ENCODE measurements around the gene COX6A2. TPM values are rescaled to one million over a fixed set of nuclear protein-coding genes. Genes with fewer than 3 reads are reported as not detected.

The COX6A2 gene
- total and polyA plus RNA-seq, 8 donors: 1.4 to 8.2 TPM; not detected in 6

DNA sequence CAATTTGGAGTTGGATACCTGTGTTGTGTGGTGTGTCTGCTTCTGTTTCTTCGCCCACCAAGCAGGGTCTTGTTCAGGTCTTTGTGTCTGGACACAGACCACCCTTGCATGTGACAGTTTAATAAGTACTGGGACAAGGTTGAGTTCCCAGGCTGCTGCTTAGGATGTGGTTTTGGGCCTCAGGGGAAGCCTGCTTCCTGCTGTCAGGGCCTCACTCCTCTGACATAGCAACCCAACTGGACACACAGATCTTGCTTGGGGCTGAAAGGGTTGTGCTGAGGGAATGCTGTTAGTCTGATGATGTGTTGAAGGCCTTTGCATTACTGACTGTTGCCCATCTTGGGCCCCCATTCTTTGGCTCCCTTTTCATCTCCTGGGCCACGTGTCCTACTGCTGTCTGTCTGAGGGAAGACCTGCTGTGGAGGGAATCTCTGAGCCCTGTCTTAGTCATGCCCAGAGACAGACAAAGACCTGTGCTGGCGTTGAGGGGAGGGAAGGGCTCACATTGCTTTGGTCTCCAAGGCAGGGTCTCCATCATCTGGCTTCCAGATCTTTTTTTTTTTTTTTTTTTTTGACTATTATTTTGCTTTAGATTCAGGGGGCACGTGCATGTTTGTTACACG is 39.1 kb upstream of the COX6A2 start:
- intact Hi-C loops (cut with DNase I; ENCODE audit: low total_unique reads): no loop called here
- Histone ChIP-seq H3K4me1 (peaks cover 6 to 16% (median 16%) of the 10 kb centered on the region in 4 donors), H3K9me3 (no peaks in the 10 kb centered on the region), H3K27ac (no peak overlapping the region), H3K4me3 (no peak overlapping the region), H3K27me3 (peaks cover 0 to 7% (median 0%) of the 10 kb centered on the region in 3 donors), H3K36me3 (peaks cover 38 to 52% (median 52%) of the 10 kb centered on the region in 4 donors)
- peak in 1 of 2 donors; percentile 10 for DNase-seq
- TF ChIP-seq, protein P1, sequence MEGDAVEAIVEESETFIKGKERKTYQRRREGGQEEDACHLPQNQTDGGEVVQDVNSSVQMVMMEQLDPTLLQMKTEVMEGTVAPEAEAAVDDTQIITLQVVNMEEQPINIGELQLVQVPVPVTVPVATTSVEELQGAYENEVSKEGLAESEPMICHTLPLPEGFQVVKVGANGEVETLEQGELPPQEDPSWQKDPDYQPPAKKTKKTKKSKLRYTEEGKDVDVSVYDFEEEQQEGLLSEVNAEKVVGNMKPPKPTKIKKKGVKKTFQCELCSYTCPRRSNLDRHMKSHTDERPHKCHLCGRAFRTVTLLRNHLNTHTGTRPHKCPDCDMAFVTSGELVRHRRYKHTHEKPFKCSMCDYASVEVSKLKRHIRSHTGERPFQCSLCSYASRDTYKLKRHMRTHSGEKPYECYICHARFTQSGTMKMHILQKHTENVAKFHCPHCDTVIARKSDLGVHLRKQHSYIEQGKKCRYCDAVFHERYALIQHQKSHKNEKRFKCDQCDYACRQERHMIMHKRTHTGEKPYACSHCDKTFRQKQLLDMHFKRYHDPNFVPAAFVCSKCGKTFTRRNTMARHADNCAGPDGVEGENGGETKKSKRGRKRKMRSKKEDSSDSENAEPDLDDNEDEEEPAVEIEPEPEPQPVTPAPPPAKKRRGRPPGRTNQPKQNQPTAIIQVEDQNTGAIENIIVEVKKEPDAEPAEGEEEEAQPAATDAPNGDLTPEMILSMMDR (IDR thresholded peaks at IDR 0.05): no peak
- TF ChIP-seq POLR2AphosphoS5 (IDR thresholded peaks at IDR 0.05): no peak
- no peak for TF ChIP-seq EP300 (IDR thresholded peaks at IDR 0.05)
- 82 to 95% (median 84%) methylated on average over 5 of the region's 5 CpGs for WGBS, 5 donors

DNA sequence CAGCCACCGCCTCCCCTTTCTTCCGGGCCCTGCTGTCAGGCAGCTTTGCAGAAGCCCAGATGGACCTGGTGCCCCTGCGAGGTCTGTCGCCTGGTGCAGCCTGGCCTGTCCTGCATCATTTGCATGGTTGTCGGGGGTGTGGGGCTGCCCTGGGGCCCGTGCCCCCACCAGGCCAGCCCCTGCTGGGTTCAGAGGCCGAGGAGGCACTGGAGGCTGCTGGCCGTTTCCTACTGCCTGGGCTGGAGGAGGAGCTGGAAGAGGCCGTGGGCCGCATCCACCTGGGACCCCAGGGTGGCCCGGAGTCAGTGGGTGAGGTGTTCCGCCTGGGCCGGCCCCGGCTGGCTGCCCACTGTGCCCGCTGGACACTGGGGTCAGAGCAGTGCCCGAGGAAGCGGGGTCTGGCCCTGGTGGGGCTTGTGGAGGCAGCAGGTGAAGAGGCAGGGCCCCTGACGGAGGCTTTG is 38.3 kb upstream of the COX6A2 start:
- Histone ChIP-seq H3K27ac (no peak overlapping the region), H3K9me3 (no peaks in the 10 kb centered on the region), H3K27me3 (no peaks in the 10 kb centered on the region), H3K36me3 (peaks cover 45 to 60% (median 58%) of the 10 kb centered on the region in 4 donors), H3K4me1 (peaks cover 6 to 11% (median 8%) of the 10 kb centered on the region in 4 donors), H3K4me3 (no peak overlapping the region)
- intact Hi-C loops (cut with DNase I; ENCODE audit: low total_unique reads): no loop called here
- 87 to 95% (median 91%) methylated on average over 14 to 18 of the region's 18 CpGs for WGBS, 5 donors
- TF ChIP-seq POLR2AphosphoS5 (IDR thresholded peaks at IDR 0.05) (no peak), POLR2A (IDR thresholded peaks at IDR 0.05) (no peak), EP300 (IDR thresholded peaks at IDR 0.05) (no peak)
- TF ChIP-seq, protein P1 (IDR thresholded peaks at IDR 0.05): no peak
- no peak for DNase-seq

DNA sequence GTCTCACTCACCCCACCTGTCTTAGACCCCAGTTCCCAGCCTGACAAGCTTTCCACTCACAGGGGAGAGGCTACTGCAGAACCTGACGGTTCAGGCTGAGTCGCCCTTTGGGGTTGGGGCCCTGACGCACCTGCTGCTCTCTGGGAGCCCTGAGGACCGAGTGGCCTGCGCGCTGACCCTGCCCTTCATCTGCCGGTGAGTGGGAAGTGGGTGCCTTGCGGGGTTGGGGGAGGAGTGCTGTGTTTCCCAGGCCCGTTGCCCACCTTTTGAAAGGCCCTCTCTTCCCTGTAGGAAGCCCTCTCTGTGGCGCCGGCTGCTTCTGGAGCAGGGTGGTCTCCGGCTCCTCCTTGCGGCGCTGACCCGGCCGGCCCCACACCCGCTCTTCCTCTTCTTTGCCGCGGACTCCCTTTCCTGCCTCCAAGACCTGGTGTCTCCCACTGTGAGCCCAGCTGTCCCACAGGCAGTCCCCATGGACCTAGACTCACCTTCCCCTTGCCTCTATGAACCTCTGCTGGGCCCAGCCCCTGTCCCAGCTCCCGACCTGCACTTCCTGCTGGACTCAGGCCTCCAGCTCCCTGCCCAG is 37.7 kb upstream of the COX6A2 start:
- no peak overlapping the region for H3K4me3 ChIP-seq
- H3K9me3 ChIP-seq: no peaks in the 10 kb centered on the region
- no peak for TF ChIP-seq POLR2A (IDR thresholded peaks at IDR 0.05)
- TF ChIP-seq POLR2AphosphoS5 (IDR thresholded peaks at IDR 0.05): no peak
- TF ChIP-seq EP300 (IDR thresholded peaks at IDR 0.05): no peak
- TF ChIP-seq, protein P1 (IDR thresholded peaks at IDR 0.05): no peak
- no peak overlapping the region for H3K27ac ChIP-seq
- H3K27me3 ChIP-seq: no peaks in the 10 kb centered on the region
- 86 to 95% (median 91%) methylated on average over 19 to 20 of the region's 20 CpGs for WGBS, 5 donors
- no peak for DNase-seq
- intact Hi-C loops (cut with DNase I; ENCODE audit: low total_unique reads): no loop called here
- H3K4me1 ChIP-seq: peaks cover 2 to 11% (median 4%) of the 10 kb centered on the region in 4 donors
- H3K36me3 ChIP-seq: peaks cover 45 to 61% (median 58%) of the 10 kb centered on the region in 4 donors

DNA sequence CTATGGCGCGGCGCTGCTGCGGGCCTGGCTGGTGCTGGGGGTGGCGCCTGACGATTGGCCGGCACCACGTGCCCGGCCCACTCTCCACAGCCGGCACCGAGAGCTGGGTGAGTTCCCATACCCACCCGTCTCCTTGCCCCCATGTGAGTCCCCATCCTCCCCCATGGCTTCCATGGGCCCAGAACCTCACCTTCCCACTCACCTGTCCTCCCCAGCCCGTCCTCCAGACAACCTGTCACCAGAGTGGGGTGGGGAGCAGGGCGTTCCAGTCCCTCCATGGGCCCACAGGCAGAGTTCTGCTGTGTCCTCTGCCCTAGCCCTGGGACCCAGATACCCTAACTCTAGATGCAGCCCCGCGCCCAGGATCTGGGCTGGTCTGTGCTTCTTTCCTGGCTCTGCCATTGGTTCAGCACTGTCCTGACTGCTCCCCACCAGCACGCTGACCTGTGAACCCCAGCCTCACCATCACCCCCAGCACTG is 36.7 kb upstream of the COX6A2 start:
- intact Hi-C loops (cut with DNase I; ENCODE audit: low total_unique reads): no loop called here
- Histone ChIP-seq H3K27ac (no peak overlapping the region), H3K36me3 (peaks cover 45 to 61% (median 58%) of the 10 kb centered on the region in 4 donors), H3K27me3 (no peaks in the 10 kb centered on the region), H3K4me3 (no peak overlapping the region), H3K9me3 (no peaks in the 10 kb centered on the region), H3K4me1 (peaks cover 8 to 19% (median 11%) of the 10 kb centered on the region in 4 donors)
- DNase-seq: no peak
- TF ChIP-seq POLR2A (IDR thresholded peaks at IDR 0.05) (no peak), POLR2AphosphoS5 (IDR thresholded peaks at IDR 0.05) (no peak), EP300 (IDR thresholded peaks at IDR 0.05) (no peak)
- TF ChIP-seq, protein P1 (IDR thresholded peaks at IDR 0.05): no peak
- WGBS, 5 donors: 93 to 96% (median 94%) methylated on average over 17 of the region's 17 CpGs
